Right lobe of liver (tissue), 6 donors: Measurements from ENCODE around the gene CATSPER1. TPM values are rescaled to one million over a fixed set of nuclear protein-coding genes. Genes with fewer than 3 reads are reported as not detected.

Experiments used
- ATAC-seq, 4 donors: fragments of 200-7000 bp; cut with Tn5 transposase; one replicate each; pipeline ENCODE4 v1.9.1; 2020; ENCODE audit warnings: mild to moderate bottlenecking in 4 of 4, moderate library complexity in 4 of 4
- DNase-seq, 3 donors: peaks; one replicate each; pipeline ENCODE4 v3.0.0-alpha.2; 2020
- H3K27ac ChIP-seq, 3 donors: fragments of 200-600 bp; one replicate each; pipeline ENCODE4 v1.8.0; 2022
- H3K27me3 ChIP-seq, 2 donors: fragments of 200-600 bp; one replicate each; pipeline ENCODE4 v1.8.0; 2022
- H3K36me3 ChIP-seq, 4 donors: fragments of 200-600 bp; sonication (generic) in 1 of 4; one replicate each; pipeline versions ENCODE4 v1.5.1 to v1.8.0; 2017 to 2022; ENCODE audit warnings: control low read depth in 1 of 4
- H3K4me1 ChIP-seq, 4 donors: fragments of 200-600 bp; sonication (generic) in 1 of 4; one replicate each; pipeline versions ENCODE4 v1.5.1 to v1.8.0; 2017 to 2022; ENCODE audit warnings: control low read depth in 1 of 4
- H3K4me3 ChIP-seq, 3 donors: fragments of 200-600 bp; one replicate each; pipeline ENCODE4 v1.8.0; 2022
- H3K9me3 ChIP-seq, 4 donors: fragments of 200-600 bp; sonication (generic) in 1 of 4; one replicate each; pipeline versions ENCODE4 v1.5.1 to v1.8.0; 2017 to 2022; ENCODE audit warnings: control low read depth in 1 of 4
- POLR2A ChIP-seq: fragments of 450-650 bp; IDR thresholded peaks from one replicate; pipeline ENCODE4 v1.6.1; 2017; ENCODE audit warnings: antibody characterized with exemption, mild to moderate bottlenecking
- WGBS: methylation state at CpG from one replicate; pipeline ENCODE4 v1.1.6; 2018; ENCODE audit warnings: low coverage, low lambda C conversion rate; ENCODE audit not compliant: insufficient coverage; ENCODE audit errors: missing lambda C conversion rate; 5-methylcytosine and 5-hydroxymethylcytosine counted together
- intact Hi-C, 2 donors: fragments of 100-400 bp; cut with DNase I; formaldehyde crosslinking; loops; one replicate each; pipeline versions ENCODE4 v1.11.2 to v1.14.1; 2022
- total RNA-seq, 6 experiments: library from RNA; depleted of rRNA in 2 of 6; stranded (reverse); fragments of >200 nt in 2 of 6; fragmentation: NEBNext Ultra II Directional in 3 of 6; extraction: Animal tissue kit (Norgen Biotek cat#: 25700) in 3 of 6; gene quantifications; one replicate each; pipeline versions ENCODE4 v1.1.0 to v1.2.4, GENCODE V29; 2016 to 2023
- TF ChIP-seq, protein P1 (sequence below), 4 donors: fragments of 200-600 bp in 3 of 4; fragments of 450-650 bp in 1 of 4; IDR thresholded peaks; one replicate each; pipeline versions ENCODE4 v1.5.1 to v1.8.0; 2016 to 2022; ENCODE audit warnings: antibody characterized with exemption in 4 of 4, mild to moderate bottlenecking in 2 of 4
- donor health status: DM: no; HTN: yes; CAD: no.
- donor health status: DM: no; HTN: no; CAD: no.
- donor health status: DM: no; HTN: no; CAD: no.
- donor health status: DM: no; HTN: yes; CAD: no.
- donor health status: DM: no; HTN: yes; CAD: no.

Gene CATSPER1
- total RNA-seq, 6 experiments from 2014 or later: not detected

DNA sequence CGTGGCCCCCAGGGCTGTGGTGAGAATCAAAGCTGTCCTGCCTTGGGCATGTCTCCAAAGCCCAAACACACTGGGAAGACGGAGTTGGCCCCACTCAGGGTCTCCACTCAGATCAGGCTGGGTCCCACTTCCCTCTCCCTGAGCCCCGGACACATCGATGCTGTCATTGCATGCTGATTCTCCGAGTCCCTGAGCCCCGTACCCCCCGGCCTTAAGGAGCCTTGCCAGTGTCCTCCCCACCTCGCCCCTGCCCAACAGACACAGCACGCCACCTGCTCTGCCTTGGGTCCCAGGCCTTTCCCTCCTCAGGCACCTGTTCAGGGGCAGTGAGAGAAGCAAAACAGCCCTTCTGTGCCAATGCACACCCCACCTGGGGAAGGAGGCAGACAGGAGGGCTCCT, 38.9 kb downstream of the CATSPER1 start:
- ATAC-seq (no peak), DNase-seq (no peak)
- intact Hi-C loops: loop anchor here (10.0 kb wide), 1 partner anchor 103 kb away; the partner anchor contains the start of gene FIBP (in 2 of the 2)
- H3K4me3 ChIP-seq: no peak overlapping the region
- no peak overlapping the region for H3K27ac ChIP-seq
- H3K27me3 ChIP-seq: no peaks in the 10 kb centered on the region
- TF ChIP-seq, protein P1, sequence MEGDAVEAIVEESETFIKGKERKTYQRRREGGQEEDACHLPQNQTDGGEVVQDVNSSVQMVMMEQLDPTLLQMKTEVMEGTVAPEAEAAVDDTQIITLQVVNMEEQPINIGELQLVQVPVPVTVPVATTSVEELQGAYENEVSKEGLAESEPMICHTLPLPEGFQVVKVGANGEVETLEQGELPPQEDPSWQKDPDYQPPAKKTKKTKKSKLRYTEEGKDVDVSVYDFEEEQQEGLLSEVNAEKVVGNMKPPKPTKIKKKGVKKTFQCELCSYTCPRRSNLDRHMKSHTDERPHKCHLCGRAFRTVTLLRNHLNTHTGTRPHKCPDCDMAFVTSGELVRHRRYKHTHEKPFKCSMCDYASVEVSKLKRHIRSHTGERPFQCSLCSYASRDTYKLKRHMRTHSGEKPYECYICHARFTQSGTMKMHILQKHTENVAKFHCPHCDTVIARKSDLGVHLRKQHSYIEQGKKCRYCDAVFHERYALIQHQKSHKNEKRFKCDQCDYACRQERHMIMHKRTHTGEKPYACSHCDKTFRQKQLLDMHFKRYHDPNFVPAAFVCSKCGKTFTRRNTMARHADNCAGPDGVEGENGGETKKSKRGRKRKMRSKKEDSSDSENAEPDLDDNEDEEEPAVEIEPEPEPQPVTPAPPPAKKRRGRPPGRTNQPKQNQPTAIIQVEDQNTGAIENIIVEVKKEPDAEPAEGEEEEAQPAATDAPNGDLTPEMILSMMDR (IDR thresholded peaks at IDR 0.05): no peak
- no peak for TF ChIP-seq POLR2A
- H3K36me3 ChIP-seq: no peaks in the 10 kb centered on the region
- H3K9me3 ChIP-seq: no peaks in the 10 kb centered on the region
- no peaks in the 10 kb centered on the region for H3K4me1 ChIP-seq
- 67% methylated on average over 3 of the region's 9 CpGs for WGBS

DNA sequence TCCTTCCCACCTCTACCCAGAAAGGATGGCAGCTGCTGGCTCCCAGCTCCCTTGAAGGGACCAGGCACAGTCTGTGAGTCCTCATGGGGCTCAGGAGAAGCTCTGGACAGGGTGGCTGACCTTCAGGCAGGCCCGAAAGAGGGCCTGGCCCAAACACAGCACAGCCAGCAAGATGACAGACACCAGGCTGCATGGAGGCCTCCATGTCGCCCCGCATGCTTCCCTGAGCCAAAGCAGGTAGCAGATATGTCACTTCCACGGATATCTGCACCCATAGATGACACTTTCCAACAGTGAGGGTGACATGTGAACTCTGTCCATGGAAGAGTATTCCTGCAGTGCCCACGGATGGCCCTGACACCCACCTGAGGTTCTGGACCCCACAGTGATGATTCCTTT, 42.7 kb downstream of the CATSPER1 start:
- H3K36me3 ChIP-seq: peaks cover 0 to 12% (median 4%) of the 10 kb centered on the region in 4 donors
- no CpG with 5 or more reads among the region's 5 CpGs for WGBS
- DNase-seq (no peak), ATAC-seq (no peak)
- H3K27ac ChIP-seq: no peak overlapping the region
- TF ChIP-seq, protein P1 (IDR thresholded peaks at IDR 0.05): no peak
- TF ChIP-seq POLR2A: no peak
- no peaks in the 10 kb centered on the region for H3K4me1 ChIP-seq
- intact Hi-C loops: loop anchor here (10.0 kb wide), 1 partner anchor 99 kb away; the partner anchor contains the start of gene FIBP (in 2 of the 2)
- H3K9me3 ChIP-seq: no peaks in the 10 kb centered on the region
- no peaks in the 10 kb centered on the region for H3K27me3 ChIP-seq
- H3K4me3 ChIP-seq: no peak overlapping the region

DNA sequence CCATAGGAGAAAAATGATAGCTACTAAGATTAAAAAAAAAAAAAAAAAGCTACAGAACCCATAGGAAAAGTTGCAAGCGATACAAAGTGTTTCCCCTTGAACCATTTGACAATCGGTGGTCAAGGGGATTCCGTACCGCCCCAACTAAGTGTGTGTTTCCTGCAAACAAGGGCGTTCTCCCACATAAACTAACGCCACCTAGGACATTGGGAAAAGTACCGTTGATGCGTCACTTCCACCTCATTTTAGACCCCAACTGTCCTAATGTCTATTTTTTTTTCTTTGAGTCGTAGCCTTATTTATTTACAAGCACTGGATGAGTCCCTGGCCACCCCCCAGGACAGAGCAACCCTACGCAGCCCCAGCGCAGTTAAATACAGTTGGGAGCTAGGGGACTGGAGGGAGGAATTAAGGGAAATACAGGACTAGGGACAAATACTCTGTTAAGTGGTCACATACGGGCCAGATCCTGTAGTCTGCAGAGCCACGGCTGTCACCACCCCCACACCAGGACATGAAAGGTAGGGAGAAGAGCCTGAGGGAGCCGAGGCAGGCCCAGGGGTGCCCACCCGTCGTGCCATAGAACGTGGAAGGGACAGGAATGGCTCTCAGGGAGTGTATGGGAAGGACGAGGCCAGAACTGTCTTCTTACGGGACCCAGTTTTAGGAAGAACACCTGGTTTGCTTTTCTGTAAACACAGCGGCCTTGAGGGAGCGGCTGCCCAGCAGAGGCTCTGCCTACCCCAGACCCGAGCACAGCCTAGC, 43.3 kb downstream of the CATSPER1 start:
- intact Hi-C loops: loop anchor here (10.0 kb wide), 1 partner anchor 98 kb away; the partner anchor contains the start of gene FIBP (in 2 of the 2)
- TF ChIP-seq, protein P1 (IDR thresholded peaks at IDR 0.05): no peak
- TF ChIP-seq POLR2A: no peak
- peaks cover 0 to 18% (median 7%) of the 10 kb centered on the region in 4 donors for H3K36me3 ChIP-seq
- DNase-seq (no peak), ATAC-seq (no peak)
- H3K9me3 ChIP-seq: no peaks in the 10 kb centered on the region
- H3K4me3 ChIP-seq: no peak overlapping the region
- 73% methylated on average over 13 of the region's 22 CpGs for WGBS
- H3K4me1 ChIP-seq: no peaks in the 10 kb centered on the region
- H3K27me3 ChIP-seq: no peaks in the 10 kb centered on the region
- H3K27ac ChIP-seq: no peak overlapping the region

- Histone ChIP-seq H3K4me3 (no peak overlapping the region), H3K27ac (no peak overlapping the region), H3K36me3 (peaks cover 0 to 26% (median 12%) of the 10 kb centered on the region in 4 donors), H3K4me1 (no peaks in the 10 kb centered on the region), H3K27me3 (no peaks in the 10 kb centered on the region), H3K9me3 (no peaks in the 10 kb centered on the region)
- ATAC-seq (peak in 2 of 4 donors; percentile 6 to 24), DNase-seq (no peak)
- 50% methylated on average over 5 of the region's 16 CpGs for WGBS
- intact Hi-C loops: loop anchor here (10.0 kb wide), 1 partner anchor 97 kb away; the partner anchor contains the start of gene FIBP (in 2 of the 2)
- TF ChIP-seq, protein P1 (IDR thresholded peaks at IDR 0.05): no peak
- TF ChIP-seq POLR2A: no peak
Observed at GRCh38 chr11:65981972-65982823, 44.1 kb downstream of the CATSPER1 start.
